ENCODE results near the gene ERC1.

DNA sequence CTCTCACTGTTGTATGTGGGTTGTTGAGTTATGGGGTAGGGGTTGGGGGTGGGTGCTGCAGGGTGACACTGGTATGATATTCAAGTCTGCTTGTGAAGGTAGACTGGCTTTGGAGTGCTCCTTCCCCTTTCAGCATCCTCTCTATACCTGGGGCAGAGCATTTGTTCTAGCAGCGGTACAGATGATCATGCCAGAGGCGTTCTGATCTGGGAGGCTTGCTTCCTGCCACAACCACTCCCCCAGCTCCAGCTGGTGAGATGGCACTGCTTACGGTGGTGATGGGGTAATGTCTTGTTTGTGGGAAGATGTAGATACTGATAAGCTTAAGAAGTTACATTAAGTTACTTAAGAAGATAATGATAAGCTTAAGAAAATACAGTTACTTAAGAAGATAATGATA, 131.8 kb downstream of the ERC1 start:
- TF ChIP-seq POLR2A (IDR thresholded peaks at IDR 0.05; ENCODE audit: low read depth, low read length) (no peak), TAF1 (IDR thresholded peaks at IDR 0.05; ENCODE audit: low read depth, low read length) (no peak), POLR2AphosphoS5 (IDR thresholded peaks at IDR 0.05; ENCODE audit: low read depth, low read length) (no peak), POU2F2 (IDR thresholded peaks at IDR 0.05; ENCODE audit: low read depth, low read length) (no peak), SPI1 (IDR thresholded peaks at IDR 0.05; ENCODE audit: low read depth, low read length) (no peak), PAX5 (IDR thresholded peaks at IDR 0.05; ENCODE audit: insufficient read depth, low read length, severe bottlenecking) (no peak)
